ENCODE measurements around the gene TFCP2L1. TPM values are rescaled to one million over a fixed set of nuclear protein-coding genes. Genes with fewer than 3 reads are reported as not detected.
"Not testable (repeated sequence)": the region's sequence is repeated elsewhere in the genome, so short reads cannot be mapped to it uniquely, and the experiment has no call there.

TFCP2L1 gene
- total and polyA plus RNA-seq, 4 donors, result 0.30 to 0.89 (median 0.51) TPM

DNA sequence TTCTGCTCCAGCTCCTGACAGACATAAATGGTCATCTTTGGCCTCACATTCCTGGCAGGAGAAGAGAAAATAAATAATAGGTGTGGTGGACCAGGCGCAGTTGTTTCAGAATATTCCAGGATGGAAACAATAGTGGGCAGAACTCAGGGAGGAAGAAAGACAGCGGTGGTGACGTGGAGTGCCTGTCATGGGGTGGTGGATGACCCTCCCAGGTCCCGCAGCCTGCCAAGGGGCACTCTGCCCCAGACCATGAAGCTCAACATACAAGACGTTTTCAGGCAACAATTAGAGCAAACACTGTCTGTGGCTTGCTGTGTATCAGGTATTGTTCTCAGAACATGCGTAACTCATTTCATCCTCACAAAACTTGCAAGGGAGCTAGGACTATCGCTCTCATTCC, 50.9 kb downstream of the TFCP2L1 start:
- no peaks in the 10 kb centered on the region for H3K36me3 ChIP-seq (ENCODE audit: control insufficient read depth, insufficient read depth, low read length)
- no peak overlapping the region for H3K4me3 ChIP-seq (ENCODE audit: low read depth, low read length)
- peaks cover 8% of the 10 kb centered on the region for H3K4me1 ChIP-seq (ENCODE audit: control insufficient read depth, insufficient read depth, low read length)
- H3K27ac ChIP-seq (ENCODE audit: low read depth, low read length), result no peak overlapping the region
- H3K9me3 ChIP-seq (ENCODE audit: control insufficient read depth, insufficient read depth, low read length), result no peaks in the 10 kb centered on the region
- no peak for DNase-seq (ENCODE audit: low read depth in 4 of 6, low spot score in 6 of 6)
- peaks cover 3% of the 10 kb centered on the region for H3K27me3 ChIP-seq (ENCODE audit: control insufficient read depth, insufficient read depth, low read length)
- WGBS (ENCODE audit: insufficient coverage), result 84% methylated on average over 7 of the region's 7 CpGs

DNA sequence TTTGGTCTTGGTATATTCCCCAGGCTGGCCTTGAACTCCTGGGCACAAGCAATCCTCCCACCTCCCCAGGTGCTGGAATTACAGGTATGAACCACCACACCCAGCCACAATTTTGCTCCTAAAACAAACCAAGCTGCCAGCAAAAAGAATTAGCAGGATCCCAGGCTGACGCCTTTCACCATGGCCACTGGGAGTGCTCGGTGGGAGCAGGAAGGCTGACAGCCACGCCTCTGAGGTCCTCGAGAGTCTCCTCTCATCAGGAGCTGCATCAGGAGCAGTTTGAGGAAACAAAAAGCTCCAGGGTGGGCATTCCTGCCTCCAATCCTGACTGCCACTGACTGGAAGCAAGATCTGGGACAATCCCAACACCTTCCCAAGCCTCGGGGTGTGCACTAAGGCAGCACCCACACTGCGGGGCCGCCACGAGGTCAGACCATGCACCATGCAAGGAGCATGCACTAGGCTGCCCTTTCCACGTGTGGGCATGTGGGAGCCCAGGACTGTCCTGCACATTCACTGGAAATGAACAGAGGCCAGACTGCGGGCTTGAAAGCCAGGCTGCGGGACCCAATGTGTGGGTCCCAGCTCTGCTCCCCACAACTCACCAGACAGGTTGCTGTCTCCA, 51.4 kb downstream of the TFCP2L1 start:
- Histone ChIP-seq H3K4me3 (ENCODE audit: low read depth, low read length) (no peak overlapping the region), H3K27ac (ENCODE audit: low read depth, low read length) (no peak overlapping the region), H3K9me3 (ENCODE audit: control insufficient read depth, insufficient read depth, low read length) (no peaks in the 10 kb centered on the region), H3K36me3 (ENCODE audit: control insufficient read depth, insufficient read depth, low read length) (no peaks in the 10 kb centered on the region), H3K27me3 (ENCODE audit: control insufficient read depth, insufficient read depth, low read length) (peaks cover 3% of the 10 kb centered on the region), H3K4me1 (ENCODE audit: control insufficient read depth, insufficient read depth, low read length) (peaks cover 8% of the 10 kb centered on the region)
- DNase-seq (ENCODE audit: low read depth in 4 of 6, low spot score in 6 of 6), result no peak
- WGBS (ENCODE audit: insufficient coverage), result 85% methylated on average over 11 of the region's 11 CpGs

DNA sequence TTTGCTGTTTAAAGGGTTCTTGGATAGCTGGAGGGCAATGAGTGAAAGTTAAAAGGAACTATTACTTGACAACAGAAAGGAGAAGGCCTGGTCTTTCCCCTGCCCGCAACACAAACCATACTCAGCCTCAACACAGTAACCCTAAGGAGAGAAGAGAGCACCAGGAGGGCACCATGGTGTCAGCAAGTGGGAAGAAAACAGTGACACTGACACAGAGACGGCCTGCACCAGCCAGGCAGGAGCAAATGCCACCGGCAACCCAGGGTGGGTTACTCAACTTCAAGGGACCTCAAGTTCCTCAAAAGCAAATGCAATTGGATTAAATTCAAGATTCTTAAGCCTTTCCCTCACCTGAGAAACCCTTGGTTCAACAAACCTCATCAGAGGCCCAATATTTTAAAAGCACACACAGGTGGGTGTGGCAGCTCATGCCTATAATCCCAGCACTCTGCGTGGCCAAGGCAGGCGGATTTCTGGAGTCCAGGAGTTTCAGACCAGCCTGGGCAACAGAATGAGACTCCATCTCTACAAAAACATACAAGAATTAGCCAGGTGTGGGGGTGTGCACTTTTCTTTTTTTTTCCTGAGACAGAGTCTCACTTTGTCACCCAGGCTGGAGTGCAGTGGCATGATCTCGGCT, 52.3 kb downstream of the TFCP2L1 start:
- Histone ChIP-seq H3K36me3 (ENCODE audit: control insufficient read depth, insufficient read depth, low read length) (no peaks in the 10 kb centered on the region), H3K9me3 (ENCODE audit: control insufficient read depth, insufficient read depth, low read length) (no peaks in the 10 kb centered on the region), H3K27me3 (ENCODE audit: control insufficient read depth, insufficient read depth, low read length) (peaks cover 3% of the 10 kb centered on the region), H3K4me1 (ENCODE audit: control insufficient read depth, insufficient read depth, low read length) (peaks cover 14% of the 10 kb centered on the region), H3K4me3 (ENCODE audit: low read depth, low read length) (no peak overlapping the region), H3K27ac (ENCODE audit: low read depth, low read length) (no peak overlapping the region)
- DNase-seq (ENCODE audit: low read depth in 4 of 6, low spot score in 6 of 6), result no peak
- WGBS (ENCODE audit: insufficient coverage), result 70% methylated on average over 2 of the region's 6 CpGs

DNA sequence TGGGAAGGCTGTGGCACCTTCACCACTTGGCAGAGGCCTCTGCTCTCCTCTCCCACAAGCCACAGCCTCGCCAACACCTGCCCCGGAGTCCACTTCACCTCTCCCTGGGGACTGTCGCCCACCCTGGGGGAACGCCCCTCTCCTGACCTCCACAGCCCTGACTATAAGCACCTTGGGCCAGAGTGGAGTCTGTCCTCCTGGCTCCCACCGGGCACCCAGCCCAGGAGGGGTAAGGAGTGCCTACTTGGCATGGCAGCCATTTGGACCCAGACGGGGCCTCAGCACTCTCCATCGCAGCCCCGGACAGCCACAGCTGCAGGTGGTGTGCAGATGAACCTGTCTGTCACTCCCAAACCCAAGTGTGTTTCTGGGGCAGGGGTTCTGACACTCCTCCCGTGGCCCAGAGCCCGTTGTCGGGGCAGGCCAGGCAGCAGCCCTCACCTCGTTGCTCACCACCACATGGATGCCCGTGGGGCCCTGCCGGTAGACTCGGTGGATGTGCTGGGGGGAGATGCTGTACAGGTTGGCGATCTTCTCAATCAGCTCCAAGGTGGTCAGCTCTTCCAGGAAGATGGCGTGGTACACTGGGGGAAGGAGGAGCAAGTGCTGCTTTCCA, 53.5 kb downstream of the TFCP2L1 start:
- no peak for DNase-seq (ENCODE audit: low read depth in 4 of 6, low spot score in 6 of 6)
- Histone ChIP-seq H3K4me3 (ENCODE audit: low read depth, low read length) (no peak overlapping the region), H3K27me3 (ENCODE audit: control insufficient read depth, insufficient read depth, low read length) (peaks cover 3% of the 10 kb centered on the region), H3K9me3 (ENCODE audit: control insufficient read depth, insufficient read depth, low read length) (no peaks in the 10 kb centered on the region), H3K36me3 (ENCODE audit: control insufficient read depth, insufficient read depth, low read length) (no peaks in the 10 kb centered on the region), H3K27ac (ENCODE audit: low read depth, low read length) (no peak overlapping the region), H3K4me1 (ENCODE audit: control insufficient read depth, insufficient read depth, low read length) (peaks cover 17% of the 10 kb centered on the region)
- WGBS (ENCODE audit: insufficient coverage), result 87% methylated on average over 16 of the region's 17 CpGs

DNA sequence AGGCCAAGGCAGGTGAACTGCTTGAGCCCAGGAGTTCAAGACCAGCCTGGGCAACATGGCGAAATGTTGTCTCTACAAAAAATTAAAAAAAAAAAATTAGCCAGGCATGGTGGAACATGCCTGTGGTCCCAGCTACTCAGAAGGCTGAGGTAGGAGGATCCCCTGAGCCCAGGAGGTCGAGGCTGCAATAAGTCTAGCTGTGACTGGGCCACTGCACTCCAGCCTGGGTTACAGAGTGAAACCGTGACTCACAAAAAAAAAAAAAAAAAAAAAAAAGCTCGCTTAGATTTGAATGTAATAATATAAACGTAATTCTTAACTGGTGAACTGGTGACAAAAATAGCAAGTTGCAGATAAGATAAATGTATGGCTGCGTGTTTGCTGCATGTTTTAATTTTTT, 56.5 kb downstream of the TFCP2L1 start:
- Histone ChIP-seq H3K27ac (ENCODE audit: low read depth, low read length) (no peak overlapping the region), H3K4me3 (ENCODE audit: low read depth, low read length) (no peak overlapping the region), H3K36me3 (ENCODE audit: control insufficient read depth, insufficient read depth, low read length) (no peaks in the 10 kb centered on the region), H3K4me1 (ENCODE audit: control insufficient read depth, insufficient read depth, low read length) (peaks cover 9% of the 10 kb centered on the region), H3K27me3 (ENCODE audit: control insufficient read depth, insufficient read depth, low read length) (no peaks in the 10 kb centered on the region), H3K9me3 (ENCODE audit: control insufficient read depth, insufficient read depth, low read length) (no peaks in the 10 kb centered on the region)
- no peak for DNase-seq (ENCODE audit: low read depth in 4 of 6, low spot score in 6 of 6)
- WGBS (ENCODE audit: insufficient coverage), result 88% methylated on average over 1 of the region's 6 CpGs

DNA sequence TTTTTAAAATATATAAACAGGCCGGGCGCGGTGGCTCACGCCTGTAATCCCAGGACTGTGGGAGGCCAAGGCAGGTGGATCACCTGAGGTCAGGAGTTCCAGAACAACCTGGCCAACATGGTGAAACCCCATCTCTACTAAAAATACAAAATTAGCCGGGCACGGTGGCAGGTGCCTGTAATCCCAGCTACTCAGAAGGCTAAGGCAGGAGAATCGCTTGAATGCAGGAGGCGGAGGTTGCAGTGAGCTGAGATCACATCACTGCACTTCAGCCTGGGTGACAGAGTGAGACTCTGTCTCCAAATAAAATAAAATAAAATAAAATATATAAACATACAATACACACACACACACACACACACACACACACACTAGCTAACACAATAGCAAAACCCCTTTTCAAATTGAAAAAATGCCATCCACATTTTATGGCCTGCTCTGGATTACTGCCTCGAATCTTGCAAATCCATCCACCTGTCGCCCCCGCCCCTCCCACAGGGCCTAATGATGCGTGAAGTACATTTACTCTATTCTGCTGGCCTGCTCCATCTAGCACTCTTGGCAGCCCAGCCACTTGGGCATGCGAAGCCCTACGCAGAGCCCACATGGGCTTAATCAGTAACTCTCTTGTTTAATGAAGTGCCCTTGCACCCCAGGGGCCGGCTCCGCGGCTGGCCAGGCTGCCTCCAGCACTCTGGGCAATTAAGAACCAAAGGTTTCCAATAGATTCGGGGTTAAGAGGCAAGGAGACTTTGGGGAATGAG, 57.4 kb downstream of the TFCP2L1 start:
- WGBS (ENCODE audit: insufficient coverage), result 30% methylated on average over 12 of the region's 18 CpGs
- not testable (repeated sequence) for H3K36me3 ChIP-seq (ENCODE audit: control insufficient read depth, insufficient read depth, low read length); H3K27ac ChIP-seq (ENCODE audit: low read depth, low read length); H3K9me3 ChIP-seq (ENCODE audit: control insufficient read depth, insufficient read depth, low read length); H3K27me3 ChIP-seq (ENCODE audit: control insufficient read depth, insufficient read depth, low read length); H3K4me1 ChIP-seq (ENCODE audit: control insufficient read depth, insufficient read depth, low read length); H3K4me3 ChIP-seq (ENCODE audit: low read depth, low read length)
- DNase-seq (ENCODE audit: low read depth in 4 of 6, low spot score in 6 of 6), result peak in 5 of 6 donors; percentile 15 to 87 (median 32)

DNA sequence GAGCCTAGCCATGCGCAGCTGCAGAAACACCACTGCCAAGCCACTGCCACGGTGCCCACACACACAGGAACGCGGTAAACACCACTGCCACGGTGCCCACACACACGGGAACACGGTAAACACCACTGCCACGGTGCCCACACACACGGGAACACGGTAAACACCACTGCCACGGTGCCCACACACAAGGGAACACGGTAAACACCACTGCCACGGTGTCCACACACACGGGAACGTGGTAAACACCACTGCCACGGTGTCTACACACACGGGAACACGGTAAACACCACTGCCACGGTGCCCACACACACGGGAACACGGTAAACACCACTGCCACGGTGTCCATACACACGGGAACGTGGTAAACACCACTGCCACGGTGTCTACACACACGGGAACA, 59.3 kb downstream of the TFCP2L1 start:
- H3K36me3 ChIP-seq (ENCODE audit: control insufficient read depth, insufficient read depth, low read length); H3K4me1 ChIP-seq (ENCODE audit: control insufficient read depth, insufficient read depth, low read length); H3K27me3 ChIP-seq (ENCODE audit: control insufficient read depth, insufficient read depth, low read length); H3K27ac ChIP-seq (ENCODE audit: low read depth, low read length); DNase-seq (ENCODE audit: low read depth in 4 of 6, low spot score in 6 of 6); H3K9me3 ChIP-seq (ENCODE audit: control insufficient read depth, insufficient read depth, low read length); H3K4me3 ChIP-seq (ENCODE audit: low read depth, low read length): not testable (repeated sequence)
- WGBS (ENCODE audit: insufficient coverage), result 93% methylated on average over 20 of the region's 26 CpGs

DNA sequence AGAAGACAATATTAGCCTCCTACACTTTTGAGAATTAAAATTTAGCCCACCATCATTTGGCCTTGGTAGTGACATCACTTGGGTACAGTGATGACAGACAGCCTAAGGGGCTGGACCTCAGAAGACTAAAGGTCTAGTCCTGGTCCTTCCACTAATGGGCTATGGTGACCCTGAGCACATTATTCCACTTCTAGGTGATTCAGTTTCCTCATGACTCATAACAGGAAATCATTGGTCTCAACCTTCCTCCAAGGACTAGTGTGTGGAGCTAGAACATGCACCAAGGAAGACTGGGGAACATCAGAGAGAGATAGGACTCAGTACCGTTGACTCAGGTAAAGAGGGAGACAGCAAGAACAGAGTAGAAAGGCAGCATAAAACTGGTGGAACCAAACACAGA, 64.0 kb downstream of the TFCP2L1 start:
- no peaks in the 10 kb centered on the region for H3K27me3 ChIP-seq (ENCODE audit: control insufficient read depth, insufficient read depth, low read length)
- peaks cover 4% of the 10 kb centered on the region for H3K4me1 ChIP-seq (ENCODE audit: control insufficient read depth, insufficient read depth, low read length)
- no peaks in the 10 kb centered on the region for H3K9me3 ChIP-seq (ENCODE audit: control insufficient read depth, insufficient read depth, low read length)
- H3K36me3 ChIP-seq (ENCODE audit: control insufficient read depth, insufficient read depth, low read length), result no peaks in the 10 kb centered on the region
- H3K27ac ChIP-seq (ENCODE audit: low read depth, low read length), result no peak overlapping the region
- no peak overlapping the region for H3K4me3 ChIP-seq (ENCODE audit: low read depth, low read length)
- DNase-seq (ENCODE audit: low read depth in 4 of 6, low spot score in 6 of 6), result no peak
- WGBS (ENCODE audit: insufficient coverage), result 100% methylated on average over 1 of the region's 1 CpG

DNA sequence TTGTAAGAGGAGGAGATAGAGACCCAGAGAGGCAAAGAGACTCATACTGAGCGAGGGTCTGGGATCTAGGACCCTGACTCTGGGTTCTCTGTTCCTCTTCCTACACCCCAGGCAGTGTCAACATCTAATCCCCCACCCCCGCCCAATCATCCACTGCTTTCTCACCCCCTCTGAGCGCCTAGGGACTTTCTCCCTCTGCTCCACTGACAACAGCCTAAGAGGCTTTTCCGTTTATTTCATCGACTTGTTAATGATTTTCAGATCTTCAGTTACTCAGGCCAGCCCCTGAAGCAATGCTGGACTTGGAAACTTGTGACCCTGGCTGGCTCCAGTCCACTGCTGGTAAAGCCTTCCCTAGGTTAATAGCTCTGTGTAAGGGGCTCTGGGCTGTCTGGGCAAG, 65.1 kb downstream of the TFCP2L1 start:
- H3K27me3 ChIP-seq (ENCODE audit: control insufficient read depth, insufficient read depth, low read length), result no peaks in the 10 kb centered on the region
- no peak overlapping the region for H3K27ac ChIP-seq (ENCODE audit: low read depth, low read length)
- no peak for DNase-seq (ENCODE audit: low read depth in 4 of 6, low spot score in 6 of 6)
- H3K36me3 ChIP-seq (ENCODE audit: control insufficient read depth, insufficient read depth, low read length), result no peaks in the 10 kb centered on the region
- WGBS (ENCODE audit: insufficient coverage), result 85% methylated on average over 5 of the region's 5 CpGs
- peaks cover 4% of the 10 kb centered on the region for H3K4me1 ChIP-seq (ENCODE audit: control insufficient read depth, insufficient read depth, low read length)
- no peak overlapping the region for H3K4me3 ChIP-seq (ENCODE audit: low read depth, low read length)
- H3K9me3 ChIP-seq (ENCODE audit: control insufficient read depth, insufficient read depth, low read length), result no peaks in the 10 kb centered on the region
